Measurements from ENCODE around the gene C11orf98.

GRCh38 chr11:62664405-62665074, 470 bp downstream of the C11orf98 start:
- TF ChIP-seq EZH2 (IDR thresholded peaks at IDR 0.05; ENCODE audit: low read length, missing control alignments) (no peak), CTCF (conservative IDR thresholded peaks at IDR 0.05 in 1 of 2, IDR thresholded peaks at IDR 0.05 in 1 of 2; ENCODE audit: low read depth in 1 of 2, low read length in 2 of 2) (no peak)
